Suprapubic skin (tissue), 4 donors: ENCODE measurements around the gene GALK2. TPM values are rescaled to one million over a fixed set of nuclear protein-coding genes. Genes with fewer than 3 reads are reported as not detected.

Experiments used
- DNase-seq, 2 donors: peaks; one replicate each; pipeline ENCODE4 v3.0.0-alpha.2; 2019; ENCODE audit warnings: low spot score in 2 of 2
- H3K27ac ChIP-seq: fragments of 200-600 bp; sonication (generic); one replicate; pipeline ENCODE4 v1.5.1; 2019
- H3K27me3 ChIP-seq: fragments of 200-600 bp; sonication (generic); one replicate; pipeline ENCODE4 v1.5.1; 2019
- H3K36me3 ChIP-seq: fragments of 200-600 bp; sonication (generic); one replicate; pipeline ENCODE4 v1.5.1; 2019
- H3K4me1 ChIP-seq: fragments of 200-600 bp; sonication (generic); one replicate; pipeline ENCODE4 v1.5.1; 2019
- H3K4me3 ChIP-seq: fragments of 200-600 bp; sonication (generic); one replicate; pipeline ENCODE4 v1.5.1; 2019; ENCODE audit warnings: mild to moderate bottlenecking
- H3K9me3 ChIP-seq: fragments of 200-600 bp; sonication (generic); one replicate; pipeline ENCODE4 v1.5.1; 2019
- EP300 ChIP-seq: sonication (generic); formaldehyde crosslinking; IDR thresholded peaks from one replicate; pipeline ENCODE4 v1.6.1; 2017; ENCODE audit warnings: antibody characterized with exemption
- POLR2A ChIP-seq, 2 donors: fragments of 450-650 bp; IDR thresholded peaks; one replicate each; pipeline ENCODE4 v1.6.1; 2017; ENCODE audit warnings: antibody characterized with exemption in 2 of 2, mild to moderate bottlenecking in 2 of 2, moderate library complexity in 2 of 2
- POLR2AphosphoS5 ChIP-seq, 3 donors: sonication (generic); formaldehyde crosslinking; IDR thresholded peaks; one replicate each; pipeline ENCODE4 v1.6.1; 2017; ENCODE audit warnings: antibody characterized with exemption in 3 of 3
- WGBS: methylation state at CpG from one replicate; pipeline ENCODE4 v1.1.5; 2018; 5-methylcytosine and 5-hydroxymethylcytosine counted together
- total RNA-seq, 4 donors: library from RNA; depleted of rRNA; stranded (reverse); fragments of >200 nt; gene quantifications; one replicate each; pipeline ENCODE4 v1.1.0, GENCODE V29; 2016
- TF ChIP-seq, protein P1 (sequence below), 2 donors: fragments of 200-600 bp in 1 of 2; fragments of 450-650 bp in 1 of 2; sonication (generic) in 1 of 2; IDR thresholded peaks; one replicate each; pipeline ENCODE4 v1.5.1; 2016 to 2019; ENCODE audit warnings: antibody characterized with exemption in 2 of 2, mild to moderate bottlenecking in 1 of 2, moderate library complexity in 1 of 2

GALK2 gene
- total RNA-seq, 4 donors from 2014 or later: 23.3 to 35.2 (median 33.8) TPM

DNA sequence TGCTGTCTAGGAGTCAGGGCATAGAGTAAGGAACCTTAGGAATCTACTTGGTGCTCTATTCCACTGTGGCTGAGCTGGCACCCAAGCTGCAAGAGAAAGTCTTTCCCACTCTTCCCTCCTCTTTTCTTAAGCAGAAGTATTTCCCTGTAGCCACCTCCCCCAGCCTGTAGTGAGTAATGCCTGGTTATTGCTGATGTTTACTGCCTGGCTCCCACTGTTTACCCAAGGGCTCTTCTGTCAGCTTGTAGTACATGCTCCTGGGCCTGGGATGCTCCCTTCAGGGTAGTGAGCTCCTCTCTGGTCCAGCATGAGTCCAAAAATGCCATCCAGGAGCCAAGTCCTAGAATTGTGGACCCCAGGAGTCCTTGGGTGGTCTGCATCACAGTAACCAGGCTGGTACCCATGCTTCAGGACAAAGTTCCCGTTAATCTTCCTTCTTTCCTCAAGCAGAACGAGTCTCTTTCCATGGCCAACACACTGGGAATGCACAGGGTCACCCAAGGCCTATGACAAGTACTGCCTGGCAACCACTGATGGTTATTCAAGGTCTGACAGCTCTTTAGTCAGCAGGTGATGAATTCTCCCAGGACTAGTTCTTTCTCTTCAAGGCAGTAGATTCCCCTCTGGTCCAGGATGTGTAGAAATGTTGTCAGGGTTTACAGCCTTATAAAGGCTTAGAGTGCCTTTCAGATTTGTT lies 17.6 kb downstream of the GALK2 start:
- DNase-seq: no peak
- no peaks in the 10 kb centered on the region for H3K9me3 ChIP-seq
- no peaks in the 10 kb centered on the region for H3K36me3 ChIP-seq
- H3K27ac ChIP-seq: no peak overlapping the region
- no peaks in the 10 kb centered on the region for H3K4me1 ChIP-seq
- no peak for TF ChIP-seq POLR2A (IDR thresholded peaks at IDR 0.05)
- TF ChIP-seq, protein P1, sequence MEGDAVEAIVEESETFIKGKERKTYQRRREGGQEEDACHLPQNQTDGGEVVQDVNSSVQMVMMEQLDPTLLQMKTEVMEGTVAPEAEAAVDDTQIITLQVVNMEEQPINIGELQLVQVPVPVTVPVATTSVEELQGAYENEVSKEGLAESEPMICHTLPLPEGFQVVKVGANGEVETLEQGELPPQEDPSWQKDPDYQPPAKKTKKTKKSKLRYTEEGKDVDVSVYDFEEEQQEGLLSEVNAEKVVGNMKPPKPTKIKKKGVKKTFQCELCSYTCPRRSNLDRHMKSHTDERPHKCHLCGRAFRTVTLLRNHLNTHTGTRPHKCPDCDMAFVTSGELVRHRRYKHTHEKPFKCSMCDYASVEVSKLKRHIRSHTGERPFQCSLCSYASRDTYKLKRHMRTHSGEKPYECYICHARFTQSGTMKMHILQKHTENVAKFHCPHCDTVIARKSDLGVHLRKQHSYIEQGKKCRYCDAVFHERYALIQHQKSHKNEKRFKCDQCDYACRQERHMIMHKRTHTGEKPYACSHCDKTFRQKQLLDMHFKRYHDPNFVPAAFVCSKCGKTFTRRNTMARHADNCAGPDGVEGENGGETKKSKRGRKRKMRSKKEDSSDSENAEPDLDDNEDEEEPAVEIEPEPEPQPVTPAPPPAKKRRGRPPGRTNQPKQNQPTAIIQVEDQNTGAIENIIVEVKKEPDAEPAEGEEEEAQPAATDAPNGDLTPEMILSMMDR (IDR thresholded peaks at IDR 0.05): no peak
- TF ChIP-seq EP300: no peak
- no peak for TF ChIP-seq POLR2AphosphoS5 (IDR thresholded peaks at IDR 0.05)
- 87% methylated on average over 2 of the region's 2 CpGs for WGBS
- H3K4me3 ChIP-seq: no peak overlapping the region
- H3K27me3 ChIP-seq: no peaks in the 10 kb centered on the region

DNA sequence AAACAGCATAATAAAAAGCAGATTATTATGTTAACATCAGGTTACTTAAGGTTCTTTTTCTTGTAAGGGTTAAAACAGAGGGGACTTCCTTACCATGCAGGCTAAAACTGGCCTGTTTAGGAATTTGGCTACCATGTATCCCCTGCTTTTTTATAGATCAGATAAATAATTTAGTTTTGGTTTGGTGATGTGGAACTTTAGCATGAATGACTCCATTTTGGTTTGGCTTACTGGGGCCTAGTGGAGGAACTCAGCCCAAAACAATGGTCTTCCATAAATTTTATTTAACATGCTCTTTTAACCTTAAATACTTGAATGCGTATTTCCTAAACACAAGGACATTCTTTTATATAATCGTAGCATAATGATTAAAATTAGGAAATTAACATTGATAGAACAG lies 18.9 kb downstream of the GALK2 start:
- TF ChIP-seq POLR2A (IDR thresholded peaks at IDR 0.05) (no peak), POLR2AphosphoS5 (IDR thresholded peaks at IDR 0.05) (no peak), EP300 (no peak)
- TF ChIP-seq, protein P1 (IDR thresholded peaks at IDR 0.05): no peak
- WGBS: 100% methylated on average over 2 of the region's 2 CpGs
- Histone ChIP-seq H3K4me3 (no peak overlapping the region), H3K4me1 (no peaks in the 10 kb centered on the region), H3K27ac (no peak overlapping the region), H3K9me3 (no peaks in the 10 kb centered on the region), H3K36me3 (no peaks in the 10 kb centered on the region), H3K27me3 (no peaks in the 10 kb centered on the region)
- DNase-seq: no peak

DNA sequence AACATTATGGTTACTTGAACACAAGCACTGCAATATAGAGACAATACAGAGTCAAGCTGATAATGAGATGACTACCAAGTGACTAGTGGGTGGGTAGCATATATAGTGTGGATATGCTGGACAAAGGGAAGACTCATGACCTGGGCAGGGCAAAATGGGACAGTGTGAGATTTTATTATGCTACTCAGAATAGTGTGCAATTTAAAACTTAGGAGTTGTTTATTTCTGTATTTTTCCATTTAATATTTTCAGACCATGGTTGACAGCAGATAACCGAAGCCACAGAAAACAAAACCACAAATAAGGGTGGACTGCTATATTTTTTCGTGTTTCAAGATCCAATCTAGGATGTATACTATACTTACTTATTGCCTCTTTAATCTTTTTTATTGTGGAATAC lies 19.6 kb downstream of the GALK2 start:
- WGBS: 88% methylated on average over 2 of the region's 2 CpGs
- H3K4me1 ChIP-seq: no peaks in the 10 kb centered on the region
- no peaks in the 10 kb centered on the region for H3K36me3 ChIP-seq
- H3K9me3 ChIP-seq: no peaks in the 10 kb centered on the region
- H3K4me3 ChIP-seq: no peak overlapping the region
- no peak overlapping the region for H3K27ac ChIP-seq
- no peak for TF ChIP-seq POLR2A (IDR thresholded peaks at IDR 0.05)
- no peak for TF ChIP-seq EP300
- TF ChIP-seq, protein P1 (IDR thresholded peaks at IDR 0.05): no peak
- no peak for TF ChIP-seq POLR2AphosphoS5 (IDR thresholded peaks at IDR 0.05)
- DNase-seq: no peak
- H3K27me3 ChIP-seq: no peaks in the 10 kb centered on the region

DNA sequence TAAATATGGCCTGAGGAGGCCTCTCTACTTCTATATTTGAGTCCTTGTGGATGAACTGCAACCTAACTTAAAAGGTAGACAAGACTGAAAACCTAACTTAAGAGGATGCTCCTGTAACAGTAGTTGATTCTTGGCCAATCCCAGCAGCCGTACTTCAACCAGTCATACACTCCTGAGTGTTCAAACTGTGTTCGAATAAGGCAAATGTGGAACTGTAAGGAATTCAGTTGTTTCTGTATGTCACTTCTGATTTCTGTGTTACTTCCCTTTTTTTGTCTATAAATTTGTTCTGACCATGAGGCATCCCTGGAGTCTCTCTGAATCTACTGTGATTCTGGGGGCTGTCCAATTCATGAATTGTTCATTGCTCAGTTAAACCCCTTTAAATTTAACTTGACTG lies 20.5 kb downstream of the GALK2 start:
- Histone ChIP-seq H3K36me3 (no peaks in the 10 kb centered on the region), H3K27ac (no peak overlapping the region), H3K9me3 (no peaks in the 10 kb centered on the region), H3K4me3 (no peak overlapping the region), H3K27me3 (no peaks in the 10 kb centered on the region), H3K4me1 (no peaks in the 10 kb centered on the region)
- 84% methylated on average over 2 of the region's 2 CpGs for WGBS
- TF ChIP-seq POLR2AphosphoS5 (IDR thresholded peaks at IDR 0.05) (no peak), EP300 (no peak), POLR2A (IDR thresholded peaks at IDR 0.05) (no peak)
- TF ChIP-seq, protein P1 (IDR thresholded peaks at IDR 0.05): no peak
- DNase-seq: no peak

DNA sequence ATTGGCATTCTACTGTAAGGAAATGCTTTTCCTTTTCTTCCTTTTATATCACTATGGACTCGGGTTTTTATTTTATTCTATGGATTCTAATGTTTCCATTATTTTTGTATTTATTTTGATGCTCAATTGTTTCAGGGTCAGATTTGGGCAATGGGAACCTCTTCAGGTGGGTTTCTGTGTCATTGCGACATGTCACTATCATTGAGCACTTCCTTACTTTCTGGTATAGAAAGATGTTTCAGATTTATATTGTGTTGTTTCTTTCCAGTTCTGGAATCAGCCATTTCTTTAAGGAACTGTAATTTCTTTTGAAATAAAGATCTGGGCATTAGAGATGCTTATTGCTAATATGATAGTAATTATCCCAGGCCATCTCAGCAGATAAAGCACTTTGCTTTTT lies 21.8 kb downstream of the GALK2 start:
- Histone ChIP-seq H3K4me3 (no peak overlapping the region), H3K4me1 (no peaks in the 10 kb centered on the region), H3K9me3 (no peaks in the 10 kb centered on the region), H3K27ac (no peak overlapping the region), H3K36me3 (no peaks in the 10 kb centered on the region), H3K27me3 (no peaks in the 10 kb centered on the region)
- no peak for DNase-seq
- TF ChIP-seq, protein P1 (IDR thresholded peaks at IDR 0.05): no peak
- WGBS: 90% methylated on average over 2 of the region's 2 CpGs
